ENCODE results near the gene PCDHA10. TPM values are rescaled to one million over a fixed set of nuclear protein-coding genes. Genes with fewer than 3 reads are reported as not detected.
"Not testable (repeated sequence)": the region's sequence is repeated elsewhere in the genome, so short reads cannot be mapped to it uniquely, and the experiment has no call there.

The PCDHA10 gene
- under 0.01 TPM for total RNA-seq

DNA sequence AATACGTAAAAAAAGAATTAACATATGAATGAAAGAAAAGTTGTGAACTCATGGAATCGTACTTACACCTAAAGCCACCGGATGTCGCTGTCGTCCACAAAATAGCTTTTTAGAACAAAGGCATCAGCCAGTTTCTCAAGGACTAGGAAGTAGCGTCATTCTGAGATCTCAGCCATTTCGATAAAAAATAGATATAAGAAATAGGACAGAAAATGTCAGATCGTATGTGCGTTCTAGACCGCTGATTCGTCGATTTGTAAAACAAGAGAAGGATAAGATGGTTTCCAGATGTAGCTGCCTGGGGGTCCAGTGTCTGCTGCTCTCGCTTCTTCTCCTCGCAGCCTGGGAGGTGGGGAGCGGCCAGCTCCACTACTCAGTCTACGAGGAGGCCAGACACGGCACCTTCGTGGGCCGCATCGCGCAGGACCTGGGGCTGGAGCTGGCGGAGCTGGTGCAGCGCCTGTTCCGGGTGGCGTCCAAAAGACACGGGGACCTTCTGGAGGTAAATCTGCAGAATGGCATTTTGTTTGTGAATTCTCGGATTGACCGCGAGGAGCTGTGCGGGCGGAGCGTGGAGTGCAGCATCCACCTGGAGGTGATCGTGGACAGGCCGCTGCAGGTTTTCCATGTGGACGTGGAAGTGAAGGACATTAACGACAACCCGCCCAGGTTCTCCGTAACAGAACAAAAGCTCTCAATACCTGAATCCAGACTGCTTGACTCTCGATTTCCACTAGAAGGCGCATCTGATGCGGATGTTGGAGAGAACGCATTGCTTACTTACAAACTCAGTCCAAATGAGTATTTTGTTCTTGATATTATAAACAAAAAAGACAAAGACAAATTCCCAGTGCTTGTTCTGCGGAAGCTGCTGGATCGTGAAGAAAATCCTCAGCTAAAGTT, at the start of gene PCDHA10:
Gene PCDHA10 (plus strand): TSS at position 126 of the 903 bp plus-strand sequence. CDS start 152 bp downstream, at position 278.
- Histone ChIP-seq H3K4me3 (ENCODE audit: low read length in 3 of 3) (no peak within 1 kb of the TSS), H3K4me1 (ENCODE audit: control insufficient read depth in 3 of 3, insufficient read depth in 3 of 3, low read length in 3 of 3) (no peaks in the 10 kb centered on the region), H3K9me3 (ENCODE audit: control insufficient read depth in 3 of 3, low read length in 3 of 3) (peaks cover 2 to 13% (median 3%) of the 10 kb centered on the region in 3 donors), H3K27ac (ENCODE audit: low read depth, low read length) (no peak within 1 kb of the TSS), H3K9ac (ENCODE audit: low read depth in 1 of 3, low read length in 3 of 3) (no peak within 1 kb of the TSS), H3K36me3 (ENCODE audit: control insufficient read depth in 3 of 3, insufficient read depth in 3 of 3, low read length in 3 of 3) (no peaks in the 10 kb centered on the region), H3K27me3 (ENCODE audit: control insufficient read depth in 3 of 3, insufficient read depth in 3 of 3, low read length in 3 of 3) (no peaks in the 10 kb centered on the region)

DNA sequence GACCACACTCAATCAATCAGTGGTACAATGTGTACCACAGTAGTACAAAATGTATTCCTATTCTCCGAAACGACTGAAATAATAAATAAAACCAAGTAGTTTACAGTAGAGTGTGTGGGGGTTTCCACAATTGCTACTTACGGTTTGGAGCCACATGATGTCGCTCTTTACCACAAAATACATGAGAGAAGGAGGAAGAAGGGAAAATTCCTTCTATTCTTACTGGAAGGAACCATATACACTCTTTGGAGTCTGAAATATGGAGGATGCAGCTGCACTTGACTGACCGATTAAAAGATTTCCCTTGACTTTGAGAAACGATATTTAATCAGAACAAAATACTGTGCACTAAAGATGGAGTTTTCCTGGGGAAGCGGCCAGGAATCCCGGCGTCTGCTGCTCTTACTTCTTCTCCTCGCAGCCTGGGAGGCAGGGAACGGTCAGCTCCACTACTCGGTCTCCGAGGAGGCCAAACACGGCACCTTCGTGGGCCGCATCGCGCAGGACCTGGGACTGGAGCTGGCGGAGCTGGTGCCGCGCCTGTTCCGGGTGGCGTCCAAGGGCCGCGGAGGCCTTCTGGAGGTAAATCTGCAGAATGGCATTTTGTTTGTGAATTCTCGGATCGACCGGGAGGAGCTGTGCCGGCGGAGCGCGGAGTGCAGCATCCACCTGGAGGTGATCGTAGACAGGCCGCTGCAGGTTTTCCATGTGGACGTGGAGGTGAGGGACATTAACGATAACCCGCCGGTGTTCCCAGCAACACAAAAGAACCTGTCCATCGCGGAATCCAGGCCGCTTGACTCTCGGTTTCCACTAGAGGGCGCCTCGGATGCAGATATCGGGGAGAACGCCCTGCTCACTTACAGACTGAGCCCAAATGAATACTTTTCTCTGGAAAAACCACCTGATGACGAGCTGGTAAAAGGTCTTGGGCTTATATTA, 48.6 kb upstream of the PCDHA10 start, which contains the start of gene PCDHA4:
Gene PCDHA4 (plus strand): TSS at position 235 of the 942 bp plus-strand sequence.
- Histone ChIP-seq H3K4me3 (ENCODE audit: low read length in 3 of 3) (peak within 1 kb of the TSS in 1 of 3 donors; percentile 16), H3K27ac (ENCODE audit: low read depth, low read length) (no peak within 1 kb of the TSS), H3K36me3 (ENCODE audit: control insufficient read depth in 3 of 3, insufficient read depth in 3 of 3, low read length in 3 of 3) (no peaks in the 10 kb centered on the region), H3K4me1 (ENCODE audit: control insufficient read depth in 3 of 3, insufficient read depth in 3 of 3, low read length in 3 of 3) (no peaks in the 10 kb centered on the region), H3K9ac (ENCODE audit: low read depth in 1 of 3, low read length in 3 of 3) (no peak within 1 kb of the TSS), H3K9me3 (ENCODE audit: control insufficient read depth in 3 of 3, low read length in 3 of 3) (peaks cover 7 to 27% (median 10%) of the 10 kb centered on the region in 3 donors), H3K27me3 (ENCODE audit: control insufficient read depth in 3 of 3, insufficient read depth in 3 of 3, low read length in 3 of 3) (peaks cover 0 to 6% (median 0%) of the 10 kb centered on the region in 3 donors)

- H3K4me1 ChIP-seq (ENCODE audit: control insufficient read depth in 3 of 3, insufficient read depth in 3 of 3, low read length in 3 of 3); H3K9ac ChIP-seq (ENCODE audit: low read depth in 1 of 3, low read length in 3 of 3); H3K27me3 ChIP-seq (ENCODE audit: control insufficient read depth in 3 of 3, insufficient read depth in 3 of 3, low read length in 3 of 3); H3K36me3 ChIP-seq (ENCODE audit: control insufficient read depth in 3 of 3, insufficient read depth in 3 of 3, low read length in 3 of 3); H3K27ac ChIP-seq (ENCODE audit: low read depth, low read length); H3K4me3 ChIP-seq (ENCODE audit: low read length in 3 of 3): not testable (repeated sequence)
- peaks cover 3 to 15% (median 7%) of the 10 kb centered on the region in 3 donors for H3K9me3 ChIP-seq (ENCODE audit: control insufficient read depth in 3 of 3, low read length in 3 of 3)
These were observed 47.3 kb upstream of the PCDHA10 start for GRCh38 chr5:140808241-140808888.

DNA sequence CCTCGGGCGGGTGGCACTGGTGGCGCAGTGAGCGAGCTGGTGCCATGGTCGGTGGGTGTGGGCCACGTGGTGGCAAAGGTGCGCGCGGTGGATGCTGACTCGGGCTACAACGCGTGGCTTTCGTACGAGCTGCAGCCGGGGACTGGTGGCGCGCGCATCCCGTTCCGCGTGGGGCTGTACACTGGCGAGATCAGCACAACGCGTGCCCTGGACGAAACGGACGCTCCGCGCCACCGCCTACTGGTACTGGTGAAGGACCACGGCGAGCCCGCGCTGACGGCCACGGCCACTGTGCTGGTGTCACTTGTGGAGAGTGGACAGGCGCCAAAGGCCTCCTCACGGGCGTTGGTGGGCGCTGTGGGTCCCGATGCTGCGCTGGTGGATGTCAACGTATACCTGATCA, 46.8 kb upstream of the PCDHA10 start:
- no peaks in the 10 kb centered on the region for H3K4me1 ChIP-seq (ENCODE audit: control insufficient read depth in 3 of 3, insufficient read depth in 3 of 3, low read length in 3 of 3)
- H3K36me3 ChIP-seq (ENCODE audit: control insufficient read depth in 3 of 3, insufficient read depth in 3 of 3, low read length in 3 of 3): no peaks in the 10 kb centered on the region
- no peak overlapping the region for H3K27ac ChIP-seq (ENCODE audit: low read depth, low read length)
- H3K9ac ChIP-seq (ENCODE audit: low read depth in 1 of 3, low read length in 3 of 3): no peak overlapping the region
- peaks cover 3 to 15% (median 5%) of the 10 kb centered on the region in 3 donors for H3K9me3 ChIP-seq (ENCODE audit: control insufficient read depth in 3 of 3, low read length in 3 of 3)
- H3K27me3 ChIP-seq (ENCODE audit: control insufficient read depth in 3 of 3, insufficient read depth in 3 of 3, low read length in 3 of 3): no peaks in the 10 kb centered on the region
- no peak overlapping the region for H3K4me3 ChIP-seq (ENCODE audit: low read length in 3 of 3)

DNA sequence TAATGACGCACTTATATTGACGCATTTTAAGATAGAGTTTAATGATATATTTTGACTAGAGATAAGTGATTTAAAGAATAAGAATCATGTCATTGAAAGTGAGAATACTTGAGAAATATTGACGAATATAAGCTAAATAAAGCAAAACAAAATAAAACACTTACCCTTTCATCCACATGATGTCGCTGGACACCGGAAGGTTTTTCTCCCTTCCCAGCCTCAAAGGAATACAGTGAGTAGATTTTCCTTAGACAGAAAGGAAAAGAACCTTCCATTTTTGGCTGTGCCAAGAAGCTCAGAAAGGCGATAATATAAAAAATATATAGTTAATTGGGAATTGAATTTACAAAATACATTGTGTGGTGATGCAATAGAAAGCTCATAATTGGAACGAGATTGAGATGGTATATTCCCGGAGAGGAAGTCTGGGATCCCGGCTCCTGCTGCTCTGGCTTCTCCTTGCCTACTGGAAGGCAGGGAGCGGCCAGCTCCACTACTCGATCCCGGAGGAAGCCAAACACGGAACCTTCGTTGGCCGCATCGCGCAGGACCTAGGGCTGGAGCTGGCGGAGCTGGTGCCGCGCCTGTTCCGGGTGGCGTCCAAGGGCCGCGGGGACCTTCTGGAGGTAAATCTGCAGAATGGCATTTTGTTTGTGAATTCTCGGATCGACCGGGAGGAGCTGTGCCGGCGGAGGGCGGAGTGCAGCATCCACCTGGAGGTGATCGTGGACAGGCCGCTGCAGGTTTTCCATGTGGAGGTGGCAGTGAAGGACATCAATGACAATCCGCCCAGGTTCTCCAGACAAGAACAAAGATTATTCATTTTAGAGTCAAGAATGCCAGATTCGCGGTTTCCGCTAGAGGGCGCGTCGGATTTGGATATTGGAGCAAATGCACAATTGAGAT, 34.1 kb upstream of the PCDHA10 start, which contains the start of gene PCDHA5:
Gene PCDHA5 (plus strand): TSS at position 239 of the 906 bp plus-strand sequence.
- no peak within 1 kb of the TSS for H3K27ac ChIP-seq (ENCODE audit: low read depth, low read length)
- H3K27me3 ChIP-seq (ENCODE audit: control insufficient read depth in 3 of 3, insufficient read depth in 3 of 3, low read length in 3 of 3): peaks cover 0 to 10% (median 0%) of the 10 kb centered on the region in 3 donors
- peaks cover 0 to 8% (median 0%) of the 10 kb centered on the region in 3 donors for H3K9me3 ChIP-seq (ENCODE audit: control insufficient read depth in 3 of 3, low read length in 3 of 3)
- H3K4me3 ChIP-seq (ENCODE audit: low read length in 3 of 3): peak within 1 kb of the TSS in 1 of 3 donors; percentile 7
- no peak within 1 kb of the TSS for H3K9ac ChIP-seq (ENCODE audit: low read depth in 1 of 3, low read length in 3 of 3)
- no peaks in the 10 kb centered on the region for H3K4me1 ChIP-seq (ENCODE audit: control insufficient read depth in 3 of 3, insufficient read depth in 3 of 3, low read length in 3 of 3)
- no peaks in the 10 kb centered on the region for H3K36me3 ChIP-seq (ENCODE audit: control insufficient read depth in 3 of 3, insufficient read depth in 3 of 3, low read length in 3 of 3)

GRCh38 chr5:140822281-140822629, 33.4 kb upstream of the PCDHA10 start:
- Histone ChIP-seq H3K36me3 (ENCODE audit: control insufficient read depth in 3 of 3, insufficient read depth in 3 of 3, low read length in 3 of 3) (no peaks in the 10 kb centered on the region), H3K27ac (ENCODE audit: low read depth, low read length) (no peak overlapping the region), H3K4me1 (ENCODE audit: control insufficient read depth in 3 of 3, insufficient read depth in 3 of 3, low read length in 3 of 3) (no peaks in the 10 kb centered on the region), H3K9ac (ENCODE audit: low read depth in 1 of 3, low read length in 3 of 3) (no peak overlapping the region), H3K27me3 (ENCODE audit: control insufficient read depth in 3 of 3, insufficient read depth in 3 of 3, low read length in 3 of 3) (peaks cover 0 to 10% (median 0%) of the 10 kb centered on the region in 3 donors), H3K9me3 (ENCODE audit: control insufficient read depth in 3 of 3, low read length in 3 of 3) (peaks cover 0 to 8% (median 0%) of the 10 kb centered on the region in 3 donors), H3K4me3 (ENCODE audit: low read length in 3 of 3) (peak overlapping the region in 1 of 3 donors; percentile 7)

- H3K27ac ChIP-seq (ENCODE audit: low read depth, low read length); H3K4me3 ChIP-seq (ENCODE audit: low read length in 3 of 3); H3K9ac ChIP-seq (ENCODE audit: low read depth in 1 of 3, low read length in 3 of 3); H3K36me3 ChIP-seq (ENCODE audit: control insufficient read depth in 3 of 3, insufficient read depth in 3 of 3, low read length in 3 of 3); H3K4me1 ChIP-seq (ENCODE audit: control insufficient read depth in 3 of 3, insufficient read depth in 3 of 3, low read length in 3 of 3): not testable (repeated sequence)
- H3K27me3 ChIP-seq (ENCODE audit: control insufficient read depth in 3 of 3, insufficient read depth in 3 of 3, low read length in 3 of 3): peaks cover 0 to 11% (median 0%) of the 10 kb centered on the region in 3 donors
- H3K9me3 ChIP-seq (ENCODE audit: control insufficient read depth in 3 of 3, low read length in 3 of 3): peaks cover 0 to 11% (median 0%) of the 10 kb centered on the region in 3 donors
These were observed 32.7 kb upstream of the PCDHA10 start for GRCh38 chr5:140822969-140823368.

GRCh38 chr5:140823475-140823874, 32.2 kb upstream of the PCDHA10 start:
- Histone ChIP-seq H3K27ac (ENCODE audit: low read depth, low read length) (no peak overlapping the region), H3K4me1 (ENCODE audit: control insufficient read depth in 3 of 3, insufficient read depth in 3 of 3, low read length in 3 of 3) (no peaks in the 10 kb centered on the region), H3K9ac (ENCODE audit: low read depth in 1 of 3, low read length in 3 of 3) (no peak overlapping the region), H3K4me3 (ENCODE audit: low read length in 3 of 3) (no peak overlapping the region), H3K9me3 (ENCODE audit: control insufficient read depth in 3 of 3, low read length in 3 of 3) (peaks cover 0 to 12% (median 0%) of the 10 kb centered on the region in 3 donors), H3K27me3 (ENCODE audit: control insufficient read depth in 3 of 3, insufficient read depth in 3 of 3, low read length in 3 of 3) (peaks cover 0 to 16% (median 0%) of the 10 kb centered on the region in 3 donors), H3K36me3 (ENCODE audit: control insufficient read depth in 3 of 3, insufficient read depth in 3 of 3, low read length in 3 of 3) (no peaks in the 10 kb centered on the region)

Measured in skeletal muscle tissue (tissue), 4 donors.